Activated naive CD8-positive, alpha-beta T cell treated with anti-CD3 and anti-CD28 coated beads, Interleukin-2, amount 50 U/mL, for 24 hours (primary cell): ENCODE data around the gene TECTA.
"Not testable (repeated sequence)": the region's sequence is repeated elsewhere in the genome, so short reads cannot be mapped to it uniquely, and the experiment has no call there.

Experiments
- ATAC-seq: fragments of 150-1000 bp; cut with Tn5 transposase; one replicate; pipeline ENCODE4 v1.10.0; 2021
- DNase-seq: peaks from one replicate; pipeline ENCODE4 v3.0.0; 2021
- H3K27ac Mint-ChIP-seq: one replicate; pipeline ENCODE4 v1.8.0; 2021; ENCODE audit warnings: mild to moderate bottlenecking, mixed read lengths
- H3K27me3 Mint-ChIP-seq: one replicate; pipeline ENCODE4 v1.8.0; 2021; ENCODE audit warnings: mixed read lengths
- H3K36me3 Mint-ChIP-seq: one replicate; pipeline ENCODE4 v1.8.0; 2021; ENCODE audit warnings: low read depth, mixed read lengths
- H3K4me1 Mint-ChIP-seq: one replicate; pipeline ENCODE4 v1.8.0; 2021; ENCODE audit warnings: mixed read lengths
- H3K4me3 Mint-ChIP-seq: one replicate; pipeline ENCODE4 v1.8.0; 2021; ENCODE audit warnings: mild to moderate bottlenecking, moderate library complexity, mixed read lengths
- H3K9me3 Mint-ChIP-seq: one replicate; pipeline ENCODE4 v1.8.0; 2021; ENCODE audit warnings: mixed read lengths

TECTA gene

GRCh38 chr11:121237247-121237646, 136.2 kb downstream of the TECTA start:
- Mint-ChIP-seq H3K27me3 (peaks cover 21% of the 10 kb centered on the region), H3K4me1 (peaks cover 18% of the 10 kb centered on the region)
- DNase-seq, H3K36me3 Mint-ChIP-seq, ATAC-seq, H3K4me3 Mint-ChIP-seq, H3K9me3 Mint-ChIP-seq, H3K27ac Mint-ChIP-seq: not testable (repeated sequence)

- ATAC-seq (no peak), DNase-seq (no peak)
- Mint-ChIP-seq H3K9me3 (no peaks in the 10 kb centered on the region), H3K27me3 (peaks cover 19% of the 10 kb centered on the region), H3K36me3 (no peaks in the 10 kb centered on the region), H3K4me3 (no peak overlapping the region), H3K4me1 (peaks cover 18% of the 10 kb centered on the region), H3K27ac (no peak overlapping the region)
Measured at GRCh38 chr11:121237686-121238658, 136.9 kb downstream of the TECTA start.

- Mint-ChIP-seq H3K4me1 (peaks cover 18% of the 10 kb centered on the region), H3K4me3 (no peak overlapping the region), H3K9me3 (no peaks in the 10 kb centered on the region), H3K36me3 (no peaks in the 10 kb centered on the region), H3K27ac (no peak overlapping the region), H3K27me3 (peaks cover 15% of the 10 kb centered on the region)
- DNase-seq = no peak
- ATAC-seq = no peak
Measured at GRCh38 chr11:121238956-121239355, 137.9 kb downstream of the TECTA start.

GRCh38 chr11:121240001-121240400, 139.0 kb downstream of the TECTA start:
- not testable (repeated sequence) for ATAC-seq, H3K27ac Mint-ChIP-seq, H3K36me3 Mint-ChIP-seq, H3K27me3 Mint-ChIP-seq, H3K4me3 Mint-ChIP-seq, DNase-seq, H3K9me3 Mint-ChIP-seq
- H3K4me1 Mint-ChIP-seq = peaks cover 18% of the 10 kb centered on the region

- no peak overlapping the region for H3K4me3 Mint-ChIP-seq
- no peak overlapping the region for H3K27ac Mint-ChIP-seq
- no peak for DNase-seq
- ATAC-seq = no peak
- peaks cover 6% of the 10 kb centered on the region for H3K27me3 Mint-ChIP-seq
- H3K4me1 Mint-ChIP-seq = peaks cover 18% of the 10 kb centered on the region
- H3K36me3 Mint-ChIP-seq = no peaks in the 10 kb centered on the region
- no peaks in the 10 kb centered on the region for H3K9me3 Mint-ChIP-seq
Measured at GRCh38 chr11:121240650-121241303, 139.7 kb downstream of the TECTA start.
